NCI-H524 (cell line): ENCODE results near the gene KIF20B.

Experiments used
- DNase-seq, 2 experiments: peaks; one replicate each; lab custom pipeline; 2025; lab: John Stamatoyannopoulos, UW

Gene KIF20B

GRCh38 chr10:89701242-89702120, at the start of gene KIF20B:
Gene KIF20B (plus strand): TSS chr10:89701590. CDS start chr10:89705295, 3,705 bp downstream.
- peak; percentile 61 to 80 for DNase-seq

- DNase-seq = no peak
Measured at GRCh38 chr10:89651916-89652573, 49.3 kb upstream of the KIF20B start.

GRCh38 chr10:89652806-89653370, 48.5 kb upstream of the KIF20B start:
- no peak for DNase-seq

- no peak for DNase-seq
Measured at GRCh38 chr10:89653410-89653869, 48.0 kb upstream of the KIF20B start.

- no peak for DNase-seq
Measured at GRCh38 chr10:89655722-89656121, 45.7 kb upstream of the KIF20B start.

GRCh38 chr10:89657302-89657701, 44.1 kb upstream of the KIF20B start:
- DNase-seq = no peak

GRCh38 chr10:89659143-89660131, 42.0 kb upstream of the KIF20B start:
- DNase-seq = no peak

- DNase-seq = no peak
Measured at GRCh38 chr10:89662596-89662995, 38.8 kb upstream of the KIF20B start.

- no peak for DNase-seq
Measured at GRCh38 chr10:89663144-89663543, 38.2 kb upstream of the KIF20B start.

- no peak for DNase-seq
Measured at GRCh38 chr10:89664203-89664602, 37.2 kb upstream of the KIF20B start.

- DNase-seq = no peak
Measured at GRCh38 chr10:89665302-89665701, 36.1 kb upstream of the KIF20B start.

GRCh38 chr10:89666138-89666537, 35.3 kb upstream of the KIF20B start:
- DNase-seq = no peak

- no peak for DNase-seq
Measured at GRCh38 chr10:89668386-89669071, 32.9 kb upstream of the KIF20B start.

GRCh38 chr10:89669985-89670384, 31.4 kb upstream of the KIF20B start:
- no peak for DNase-seq

- DNase-seq = no peak
Measured at GRCh38 chr10:89670926-89671325, 30.5 kb upstream of the KIF20B start.

GRCh38 chr10:89677341-89677740, 24.0 kb upstream of the KIF20B start:
- no peak for DNase-seq

- no peak for DNase-seq
Measured at GRCh38 chr10:89679986-89680385, 21.4 kb upstream of the KIF20B start.

GRCh38 chr10:89683883-89684282, 17.5 kb upstream of the KIF20B start:
- no peak for DNase-seq

- DNase-seq = no peak
Measured at GRCh38 chr10:89684604-89685003, 16.8 kb upstream of the KIF20B start.

- DNase-seq = no peak
Measured at GRCh38 chr10:89685936-89686335, 15.5 kb upstream of the KIF20B start.

- no peak for DNase-seq
Measured at GRCh38 chr10:89690027-89690426, 11.4 kb upstream of the KIF20B start.
